ENCODE measurements around the gene SMOC2.

- no peak for TF ChIP-seq CHD2 (IDR thresholded peaks at IDR 0.05; ENCODE audit: low read length, partially characterized antibody)
- TF ChIP-seq JUND (IDR thresholded peaks at IDR 0.05): no peak
- no peak for TF ChIP-seq EP300 (IDR thresholded peaks at IDR 0.05; ENCODE audit: borderline replicate concordance in 1 of 2, low read depth in 1 of 2, low read length in 1 of 2)
- no peak for TF ChIP-seq USF1 (IDR thresholded peaks at IDR 0.05; ENCODE audit: borderline replicate concordance, low read depth)
- TF ChIP-seq SIN3A (IDR thresholded peaks at IDR 0.05; ENCODE audit: borderline replicate concordance, low read depth, low read length): no peak
- TF ChIP-seq RCOR1 (IDR thresholded peaks at IDR 0.05; ENCODE audit: low read length): no peak
- TF ChIP-seq CTCF (IDR thresholded peaks at IDR 0.05): no peak
- no peak for TF ChIP-seq REST (IDR thresholded peaks at IDR 0.05; ENCODE audit: low read depth, low read length)
- no peak for TF ChIP-seq YY1 (IDR thresholded peaks at IDR 0.05; ENCODE audit: low read depth)
- TF ChIP-seq TAF1 (IDR thresholded peaks at IDR 0.05; ENCODE audit: borderline replicate concordance, low read depth, low read length): no peak
- TF ChIP-seq SMC3 (IDR thresholded peaks at IDR 0.05; ENCODE audit: low read depth, low read length): no peak
- no peak for TF ChIP-seq POLR2AphosphoS5 (IDR thresholded peaks at IDR 0.05; ENCODE audit: low read depth, low read length)
- no peak for TF ChIP-seq USF2 (IDR thresholded peaks at IDR 0.05; ENCODE audit: borderline replicate concordance, low read depth, low read length)
- TF ChIP-seq ZBTB33 (IDR thresholded peaks at IDR 0.05; ENCODE audit: borderline replicate concordance, low read depth): no peak
Measured at GRCh38 chr6:168666699-168667427, 225.9 kb downstream of the SMOC2 start.
